Hepatocyte (in vitro differentiated cells): ENCODE results near the gene OSTM1. TPM values are rescaled to one million over a fixed set of nuclear protein-coding genes. Genes with fewer than 3 reads are reported as not detected.

ENCODE experiments used
- DNase-seq: peaks from one replicate; pipeline ENCODE4 v3.0.0-alpha.2; 2016; ENCODE audit warnings: low spot score
- H2AFZ ChIP-seq: fragments of 200-600 bp; sonication (generic); 2 replicates; pipeline ENCODE4 v1.6.0; 2016; ENCODE audit warnings: antibody characterized with exemption, mild to moderate bottlenecking
- H3K27ac ChIP-seq: fragments of 200-600 bp; sonication (generic); 2 replicates; pipeline ENCODE4 v1.5.1; 2016; ENCODE audit warnings: mild to moderate bottlenecking
- H3K27me3 ChIP-seq: fragments of 200-600 bp; sonication (generic); 2 replicates; pipeline ENCODE4 v1.6.1; 2016
- H3K36me3 ChIP-seq: fragments of 200-600 bp; sonication (generic); replicated peaks from 2 replicates; pipeline ENCODE4 v1.5.1; 2016; ENCODE audit warnings: low read depth; ENCODE audit not compliant: insufficient read depth
- H3K4me1 ChIP-seq: fragments of 200-600 bp; sonication (generic); 2 replicates; pipeline ENCODE4 v1.5.1; 2016; ENCODE audit warnings: mild to moderate bottlenecking, moderate library complexity; ENCODE audit not compliant: insufficient read depth
- H3K4me2 ChIP-seq: fragments of 200-600 bp; sonication (generic); 2 replicates; pipeline ENCODE4 v1.6.0; 2016
- H3K4me3 ChIP-seq: fragments of 200-600 bp; sonication (generic); 2 replicates; pipeline ENCODE4 v1.5.1; 2016; ENCODE audit warnings: mild to moderate bottlenecking
- H3K79me2 ChIP-seq: fragments of 200-600 bp; sonication (generic); 2 replicates; pipeline ENCODE4 v1.6.0; 2017; ENCODE audit warnings: mild to moderate bottlenecking
- H3K9me2 ChIP-seq: fragments of 200-600 bp; sonication (generic); replicated peaks from 2 replicates; pipeline ENCODE4 v1.6.0; 2017; ENCODE audit warnings: mild to moderate bottlenecking; ENCODE audit not compliant: insufficient read depth
- H3K9me3 ChIP-seq: fragments of 200-600 bp; sonication (generic); 2 replicates; pipeline ENCODE4 v1.5.1; 2016; ENCODE audit warnings: low read depth, mild to moderate bottlenecking
- H4K20me1 ChIP-seq: fragments of 200-600 bp; sonication (generic); 2 replicates; pipeline ENCODE4 v1.6.0; 2016; ENCODE audit warnings: mild to moderate bottlenecking; ENCODE audit not compliant: insufficient read depth, poor library complexity, severe bottlenecking
- CTCF ChIP-seq: fragments of 200-600 bp; sonication (generic); IDR thresholded peaks from 2 replicates; pipeline ENCODE4 v1.5.1; 2016; ENCODE audit warnings: antibody characterized with exemption, mild to moderate bottlenecking; ENCODE audit not compliant: poor library complexity
- EZH2 ChIP-seq: fragments of 200-600 bp; sonication (generic); IDR thresholded peaks from 2 replicates; pipeline ENCODE4 v1.6.1; 2016; ENCODE audit warnings: antibody characterized with exemption, mild to moderate bottlenecking, borderline replicate concordance
- EZH2phosphoT487 ChIP-seq: fragments of 200-600 bp; sonication (generic); IDR thresholded peaks from one replicate; pipeline ENCODE4 v1.6.1; 2018; ENCODE audit warnings: antibody characterized with exemption, mild to moderate bottlenecking, low read depth, moderate library complexity; ENCODE audit not compliant: unreplicated experiment, severe bottlenecking
- WGBS: methylation state at CpG from one replicate; pipeline ENCODE4 v1.1.6; 2016; ENCODE audit warnings: low lambda C conversion rate; ENCODE audit errors: missing lambda C conversion rate; 5-methylcytosine and 5-hydroxymethylcytosine counted together
- polyA plus RNA-seq: library from polyadenylated mRNA; unstranded; fragments of >200 nt; fragmentation: Nextera tagmentation; extraction: Ambion mirVana; gene quantifications from 2 replicates; pipeline ENCODE4 v1.2.1, GENCODE V29; 2016
- total RNA-seq: library from RNA; depleted of rRNA; stranded (reverse); fragments of >200 nt; gene quantifications from 2 replicates; pipeline ENCODE4 v1.2.3, GENCODE V29; 2014

Gene OSTM1
- total and polyA plus RNA-seq, 2 experiments from 2014 or later, result 24.1 to 26.1 TPM

- 55% methylated on average over 10 of the region's 10 CpGs for WGBS
- Histone ChIP-seq H3K9me2 (no peaks in the 10 kb centered on the region), H3K27me3 (peaks cover 86% of the 10 kb centered on the region), H3K4me3 (no peak overlapping the region), H3K36me3 (no peaks in the 10 kb centered on the region), H4K20me1 (no peaks in the 10 kb centered on the region), H3K9me3 (no peaks in the 10 kb centered on the region), H3K79me2 (no peaks in the 10 kb centered on the region), H3K27ac (no peak overlapping the region), H3K4me1 (peaks cover 26% of the 10 kb centered on the region), H2AFZ (no peak overlapping the region), H3K4me2 (no peak overlapping the region)
- no peak for TF ChIP-seq EZH2
- TF ChIP-seq CTCF, result no peak
- TF ChIP-seq EZH2phosphoT487, result no peak
- DNase-seq, result no peak
These were observed 47.1 kb upstream of the OSTM1 start for GRCh38 chr6:108121612-108122011.

DNA sequence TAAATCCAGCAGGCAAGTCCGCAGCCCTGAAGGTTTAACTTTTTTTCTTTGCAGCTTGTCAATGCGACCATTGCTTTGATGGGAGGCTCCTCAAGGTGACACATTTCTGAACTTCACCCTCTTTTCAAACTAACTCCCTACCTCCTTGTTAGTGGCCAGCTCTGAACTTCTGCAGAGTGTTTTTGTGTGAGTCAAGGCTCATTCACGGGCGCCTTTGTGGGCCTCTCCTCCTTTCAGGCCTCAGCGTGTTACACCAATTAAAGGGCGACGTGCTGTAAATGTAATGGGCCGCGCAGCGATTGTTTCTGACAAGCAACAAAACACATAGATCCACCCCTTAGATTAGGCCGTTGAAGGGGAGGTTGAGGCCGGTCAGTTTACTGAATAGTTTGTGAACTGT is 45.8 kb upstream of the OSTM1 start:
- Histone ChIP-seq H3K4me1 (peaks cover 28% of the 10 kb centered on the region), H3K27ac (no peak overlapping the region), H3K4me2 (no peak overlapping the region), H3K9me3 (no peaks in the 10 kb centered on the region), H4K20me1 (no peaks in the 10 kb centered on the region), H3K36me3 (no peaks in the 10 kb centered on the region), H3K9me2 (no peaks in the 10 kb centered on the region), H2AFZ (no peak overlapping the region), H3K4me3 (no peak overlapping the region), H3K79me2 (no peaks in the 10 kb centered on the region), H3K27me3 (peaks cover 97% of the 10 kb centered on the region)
- no peak for DNase-seq
- no peak for TF ChIP-seq CTCF
- TF ChIP-seq EZH2, result no peak
- no peak for TF ChIP-seq EZH2phosphoT487
- WGBS, result 47% methylated on average over 12 of the region's 12 CpGs

GRCh38 chr6:108119769-108120141 is 45.2 kb upstream of the OSTM1 start:
- Histone ChIP-seq H3K4me3 (no peak overlapping the region), H4K20me1 (no peaks in the 10 kb centered on the region), H2AFZ (no peak overlapping the region), H3K9me3 (no peaks in the 10 kb centered on the region), H3K27ac (no peak overlapping the region), H3K79me2 (no peaks in the 10 kb centered on the region), H3K36me3 (no peaks in the 10 kb centered on the region), H3K4me2 (peak overlapping the region; percentile 100), H3K27me3 (peaks cover 97% of the 10 kb centered on the region), H3K9me2 (no peaks in the 10 kb centered on the region), H3K4me1 (peaks cover 28% of the 10 kb centered on the region)
- no peak for DNase-seq
- WGBS, result 15% methylated on average over 24 of the region's 24 CpGs
- peak; percentile 56 for TF ChIP-seq EZH2phosphoT487
- TF ChIP-seq EZH2, result no peak
- no peak for TF ChIP-seq CTCF
